GM12878 (cell line): ENCODE results near the gene DNAJB11. TPM values are rescaled to one million over a fixed set of nuclear protein-coding genes. Genes with fewer than 3 reads are reported as not detected.

Source experiments
- ATAC-seq: fragments of 200-7000 bp; cut with Tn5 transposase; 3 replicates; pipeline ENCODE4 v1.9.1; 2020; ENCODE audit warnings: mild to moderate bottlenecking, moderate library complexity
- BruUV-seq: library from RNA; stranded (reverse); fragments of 400-500 nt; replicated peaks from 2 replicates; lab custom pipeline; 2021; lab: Mats Ljungman, UMichigan
- CTCF ChIA-PET: fragments of 300-600 bp; sonication (Branson Sonifier 250); formaldehyde crosslinking; extraction: SDS; loops from one replicate; lab custom pipeline; 2021; ENCODE audit warnings: inconsistent platforms; lab: Yijun Ruan, JAX
- POLR2A ChIA-PET: fragments of 350-600 bp; formaldehyde crosslinking; extraction: SDS; loops from one replicate; lab custom pipeline; 2021; ENCODE audit warnings: inconsistent platforms; lab: Charles Lee
- RAD21 ChIA-PET: fragments of 300-600 bp; sonication (Branson Sonifier 250); formaldehyde crosslinking; loops from one replicate; lab custom pipeline; 2023; ENCODE audit warnings: antibody characterized with exemption; ENCODE audit not compliant: unreplicated experiment; lab: Charles Lee
- SMC1A ChIA-PET: fragments of 300-600 bp; sonication (Branson Sonifier 250); formaldehyde crosslinking; loops from one replicate; lab custom pipeline; 2023; ENCODE audit not compliant: unreplicated experiment, uncharacterized antibody; lab: Charles Lee
- DNase-seq: peaks from one replicate; pipeline ENCODE4 v3.0.0-alpha.2; 2011; ENCODE audit warnings: low read depth, low spot score
- FAIRE-seq: peaks from 3 replicates; lab custom pipeline; 2011; peaks lifted over from hg19 to GRCh38; lab: Jason Lieb, UNC
- H2AFZ ChIP-seq: 2 replicates; pipeline ENCODE4 v1.6.0; 2011; ENCODE audit warnings: low read depth, low read length, control low read depth; ENCODE audit not compliant: control insufficient read depth
- H3K27ac ChIP-seq: 2 replicates; pipeline ENCODE4 v1.5.1; 2011; ENCODE audit warnings: control low read depth; ENCODE audit not compliant: control insufficient read depth, insufficient read depth
- H3K27me3 ChIP-seq, 2 experiments: replicated peaks in 1 of 2; 2 replicates each; pipeline versions ENCODE4 v1.6.0 to v1.6.1; 2011; ENCODE audit warnings: low read length in 1 of 2; ENCODE audit not compliant: control insufficient read depth in 2 of 2, insufficient read depth in 2 of 2
- H3K36me3 ChIP-seq, 2 experiments: 2 replicates each; pipeline ENCODE4 v1.5.1; 2011; ENCODE audit warnings: low read length in 1 of 2; ENCODE audit not compliant: control insufficient read depth in 2 of 2, insufficient read depth in 2 of 2
- H3K4me1 ChIP-seq: 2 replicates; pipeline ENCODE4 v1.6.1; 2011; ENCODE audit warnings: mild to moderate bottlenecking, low read length, moderate library complexity, mixed read lengths; ENCODE audit not compliant: control insufficient read depth, insufficient read depth
- H3K4me2 ChIP-seq: 2 replicates; pipeline ENCODE4 v1.6.0; 2011; ENCODE audit warnings: control low read depth; ENCODE audit not compliant: control insufficient read depth, insufficient read depth
- H3K4me3 ChIP-seq: fragments of 200-600 bp; sonication (generic); 2 replicates; pipeline ENCODE4 v1.5.1; 2016
- H3K79me2 ChIP-seq: 2 replicates; pipeline ENCODE4 v1.6.0; 2011; ENCODE audit warnings: low read length; ENCODE audit not compliant: control insufficient read depth, insufficient read depth
- H3K9ac ChIP-seq: 2 replicates; pipeline ENCODE4 v1.8.0; 2011; ENCODE audit warnings: low read length, control low read depth, mixed read lengths; ENCODE audit not compliant: control insufficient read depth, insufficient read depth
- H3K9me3 ChIP-seq: replicated peaks from 3 replicates; pipeline ENCODE4 v1.5.1; 2011; ENCODE audit warnings: mild to moderate bottlenecking, low read length; ENCODE audit not compliant: control insufficient read depth, insufficient read depth
- H4K20me1 ChIP-seq: 2 replicates; pipeline ENCODE4 v1.6.0; 2011; ENCODE audit not compliant: control insufficient read depth, insufficient read depth
- CHD2 ChIP-seq: IDR thresholded peaks from 2 replicates; pipeline ENCODE4 v1.6.1; 2011; ENCODE audit warnings: low read depth, low read length, improper control_type of control experiment, borderline replicate concordance
- CTCF ChIP-seq, 3 experiments: IDR thresholded peaks in 2 of 3; conservative IDR thresholded peaks in 1 of 3; 2 replicates each; pipeline ENCODE4 v1.5.1; 2011; ENCODE audit warnings: low read depth in 3 of 3, low read length in 3 of 3, mild to moderate bottlenecking in 3 of 3, control low read depth in 2 of 3, moderate library complexity in 2 of 3, inconsistent platforms in 1 of 3, mixed read lengths in 1 of 3; ENCODE audit not compliant: control insufficient read depth in 2 of 3, insufficient read depth in 1 of 3; ENCODE audit errors: extremely low read depth in 1 of 3
- JUNB ChIP-seq: IDR thresholded peaks from 2 replicates; pipeline ENCODE4 v1.6.1; 2016; ENCODE audit warnings: antibody characterized with exemption, mild to moderate bottlenecking
- KAT2A ChIP-seq: conservative IDR thresholded peaks from 2 replicates; pipeline ENCODE4 v1.6.1; 2011; ENCODE audit warnings: low read depth, low read length; ENCODE audit not compliant: control insufficient read depth
- PAX5 ChIP-seq: IDR thresholded peaks from 2 replicates; pipeline ENCODE4 v1.6.1; 2011; ENCODE audit warnings: low read depth, low read length, borderline replicate concordance
- POLR2AphosphoS5 ChIP-seq: IDR thresholded peaks from 2 replicates; pipeline ENCODE4 v1.6.1; 2011; ENCODE audit warnings: mild to moderate bottlenecking, low read length, inconsistent platforms
- RUNX3 ChIP-seq: IDR thresholded peaks from 2 replicates; pipeline ENCODE4 v1.6.1; 2012; ENCODE audit warnings: low read length, inconsistent platforms
- TCF12 ChIP-seq: IDR thresholded peaks from 2 replicates; pipeline ENCODE4 v1.6.1; 2011; ENCODE audit warnings: low read depth, mild to moderate bottlenecking, low read length
- ZBTB40 ChIP-seq: fragments of 450-650 bp; IDR thresholded peaks from 2 replicates; pipeline ENCODE4 v1.6.1; 2016; ENCODE audit warnings: mild to moderate bottlenecking, moderate library complexity, borderline replicate concordance
- ZNF687 ChIP-seq: fragments of 450-650 bp; IDR thresholded peaks from 2 replicates; pipeline ENCODE4 v1.6.1; 2017; ENCODE audit warnings: mild to moderate bottlenecking, moderate library complexity
- WGBS: methylation state at CpG from one replicate; pipeline ENCODE4 v1.1.6; 2016; ENCODE audit warnings: low lambda C conversion rate; ENCODE audit not compliant: insufficient replicate concordance, insufficient coverage; ENCODE audit errors: missing lambda C conversion rate; 5-methylcytosine and 5-hydroxymethylcytosine counted together
- in situ Hi-C: fragments of 300-500 bp; cut with MboI; formaldehyde crosslinking; loops from 9 replicates; pipeline ENCODE4 v1.14.3; 2018; ENCODE audit warnings: mixed read lengths
- intact Hi-C: fragments of 100-400 bp; cut with micrococcal nuclease; formaldehyde crosslinking; loops from one replicate; pipeline ENCODE4 v1.14.2; 2022; ENCODE audit not compliant: unreplicated experiment
- polyA plus RNA-seq, 11 experiments: library from polyadenylated mRNA; depleted of rRNA in 4 of 11; unstranded in 6 of 11; stranded (reverse) in 5 of 11; fragments of >200 nt; fragmentation: Nextera tagmentation in 4 of 11; fragmentation: Illumina TruSeq in 1 of 11; extraction: Ambion mirVana in 4 of 11; extraction: Trizol in 1 of 11; gene quantifications; 1 replicate in 1 of 11; 2 replicates in 10 of 11; pipeline versions ENCODE4 v1.2.1 to v1.2.3, GENCODE V29; 2011 to 2016; ENCODE audit warnings: inconsistent platforms in 2 of 11, missing spikeins in 2 of 11, low read depth in 1 of 11
- total RNA-seq, 4 experiments: library from RNA; depleted of rRNA in 3 of 4; stranded (reverse); fragments of >200 nt in 3 of 4; fragmentation: Illumina TruSeq in 1 of 4; extraction: Trizol in 1 of 4; gene quantifications; 2 replicates each; pipeline versions ENCODE4 v1.2.1 to v1.2.3, GENCODE V29; 2013 to 2021

DNAJB11 gene
- total and polyA plus RNA-seq, 10 of the 15 experiments (the other 5 are each of a cell fraction or from before 2014, with no cell fraction given): 16.2 to 135 (median 57.8) TPM

GRCh38 chr3:186614597-186615483, 44.3 kb downstream of the DNAJB11 start:
- Histone ChIP-seq H3K36me3 (no peaks in the 10 kb centered on the region), H3K4me2 (peak overlapping the region; percentile 56), H3K9me3 (no peaks in the 10 kb centered on the region), H3K9ac (no peak overlapping the region), H3K4me1 (peaks cover 7% of the 10 kb centered on the region), H3K4me3 (no peak overlapping the region), H3K79me2 (no peaks in the 10 kb centered on the region), H3K27me3 (peaks cover 2 to 3% of the 10 kb centered on the region in 2 experiments; a peak in 3 of 4 replicates), H4K20me1 (no peaks in the 10 kb centered on the region), H2AFZ (peak overlapping the region; percentile 11), H3K27ac (no peak overlapping the region)
- ChIA-PET RAD21 (interaction anchor here (1.0 to 4.6 kb wide), 7 partner anchors 45 to 671 kb away, joined by 3 to 45 read pairs (median 5); no protein-coding TSS in a partner anchor), POLR2A (interaction anchor here (1.0 to 1.2 kb wide), 2 partner anchors 204 to 360 kb away, joined by 3 read pairs; no protein-coding TSS in a partner anchor), CTCF (interaction anchor here (0.7 to 7.7 kb wide), 70 partner anchors 7 to 703 kb away, joined by 3 to 183 read pairs (median 5); partner anchors contain the start of genes DNAJB11, EIF4A2 and TBCCD1), SMC1A (interaction anchor here (0.7 to 5.7 kb wide), 31 partner anchors 9 to 671 kb away, joined by 3 to 38 read pairs (median 4); no protein-coding TSS in a partner anchor)
- in situ Hi-C loops: loop anchor here (5.0 kb wide), 1 partner anchor 207 kb away; no protein-coding TSS in a partner anchor
- WGBS: 14% methylated on average over 16 of the region's 16 CpGs
- no TSS peak for BruUV-seq
- intact Hi-C loops: loop anchor here (1.0 to 10.0 kb wide), 3 partner anchors 206 to 550 kb away; no protein-coding TSS in a partner anchor
- ATAC-seq (peak; percentile 81), DNase-seq (peak; percentile 36), FAIRE-seq (peak; percentile 99)
- TF ChIP-seq POLR2AphosphoS5 (no peak), RUNX3 (no peak), KAT2A (no peak), JUNB (no peak), PAX5 (0 out of 2 replicates have a peak, but pooled peaks have one; percentile 11), TCF12 (0 out of 2 replicates have a peak, but pooled peaks have one; percentile 9), CHD2 (no peak), ZNF687 (no peak), ZBTB40 (no peak), CTCF (IDR thresholded peaks at IDR 0.05 in 2 of 3, conservative IDR thresholded peaks at IDR 0.05 in 1 of 3; ENCODE audit: control insufficient read depth in 2 of 3, extremely low read depth in 1 of 3, insufficient read depth in 1 of 3, low read depth in 3 of 3, low read length in 3 of 3) (peak; percentile 93 to 98 (median 98))
